Esophagus mucosa (tissue), 1 donor: ENCODE measurements around the gene SWI5. TPM values are rescaled to one million over a fixed set of nuclear protein-coding genes. Genes with fewer than 3 reads are reported as not detected.
"Not testable (repeated sequence)": the region's sequence is repeated elsewhere in the genome, so short reads cannot be mapped to it uniquely, and the experiment has no call there.

Experiments used
- ATAC-seq: fragments of 200-7000 bp; cut with Tn5 transposase; one replicate; pipeline ENCODE4 v1.9.1; 2020
- total RNA-seq: library from RNA; stranded (reverse); gene quantifications from one replicate; pipeline ENCODE4 v1.2.4, GENCODE V29; 2023
- donor health status: DM: yes; HTN: yes; CAD: no.

Gene SWI5
- total RNA-seq, 1 donor from 2014 or later: 24.8 TPM

DNA sequence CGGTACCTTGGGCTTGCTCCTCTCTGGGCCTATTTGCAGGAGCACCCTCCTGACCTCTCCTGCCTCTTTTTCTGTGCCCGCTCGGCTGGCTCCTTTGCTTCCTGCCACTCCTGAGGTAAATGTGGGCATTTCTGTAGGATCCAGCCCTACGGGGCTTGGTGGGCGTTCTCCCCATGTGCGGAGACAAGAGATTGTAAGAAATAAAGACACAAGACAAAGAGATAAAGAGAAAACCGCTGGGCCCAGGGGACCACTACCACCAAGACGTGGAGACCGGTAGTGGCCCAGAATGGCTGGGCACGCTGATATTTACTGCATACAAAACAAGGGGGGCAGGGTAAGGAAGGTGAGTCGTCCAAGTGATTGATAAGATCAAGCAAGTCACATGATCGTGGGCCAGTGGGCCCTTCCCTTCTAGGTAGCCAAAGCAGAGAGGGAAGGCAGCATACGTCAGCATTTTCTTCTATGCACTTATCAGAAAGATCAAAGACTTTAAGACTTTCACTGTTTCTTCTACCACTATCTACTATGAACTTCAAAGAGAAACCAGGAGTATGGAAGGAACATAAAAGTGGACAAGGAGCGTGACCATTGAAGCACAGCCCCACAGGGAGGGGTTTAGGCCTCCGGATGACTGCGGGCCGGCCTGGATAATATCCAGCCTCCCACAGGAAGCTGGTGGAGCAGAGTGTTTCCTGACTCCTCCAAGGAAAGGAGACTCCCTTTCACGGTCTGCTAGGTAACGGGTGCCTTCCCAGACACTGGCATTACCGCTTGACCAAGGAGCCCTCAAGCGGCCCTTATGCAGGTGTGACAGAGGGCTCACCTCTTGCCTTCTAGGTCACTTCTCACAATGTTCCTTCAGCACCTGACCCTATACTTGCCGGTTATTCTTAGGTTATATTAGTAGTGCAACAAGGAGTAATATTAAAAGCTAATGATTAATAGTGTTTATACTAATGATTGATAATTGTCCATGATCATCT is 3.3 kb downstream of the SWI5 start:
- ATAC-seq: not testable (repeated sequence)

DNA sequence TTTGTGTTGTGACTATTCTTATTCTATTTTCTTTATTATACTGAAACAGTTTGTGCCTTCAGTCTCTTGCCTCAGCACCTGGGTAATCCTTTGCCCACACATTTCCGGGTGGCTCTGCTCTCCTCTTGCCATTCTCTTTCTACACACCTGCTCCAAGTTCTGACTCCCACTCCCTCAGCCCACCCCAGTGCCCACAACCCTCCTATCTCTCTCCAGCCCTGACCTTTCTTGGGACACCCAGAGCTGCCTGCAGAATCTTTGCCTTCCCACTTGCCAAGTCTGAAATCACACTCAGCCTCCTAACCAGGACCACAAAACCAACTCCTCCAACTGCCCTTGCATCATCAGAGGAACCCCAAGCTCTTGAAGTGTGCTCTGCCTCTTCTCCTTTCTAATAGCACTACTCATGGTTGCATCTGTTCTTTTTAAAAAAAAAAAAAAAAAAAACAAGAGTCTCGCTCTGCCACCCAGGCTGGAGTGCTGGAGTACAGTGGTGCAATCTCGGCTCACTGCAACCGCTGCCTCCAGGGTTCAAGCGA is 4.1 kb downstream of the SWI5 start:
- ATAC-seq: no peak

DNA sequence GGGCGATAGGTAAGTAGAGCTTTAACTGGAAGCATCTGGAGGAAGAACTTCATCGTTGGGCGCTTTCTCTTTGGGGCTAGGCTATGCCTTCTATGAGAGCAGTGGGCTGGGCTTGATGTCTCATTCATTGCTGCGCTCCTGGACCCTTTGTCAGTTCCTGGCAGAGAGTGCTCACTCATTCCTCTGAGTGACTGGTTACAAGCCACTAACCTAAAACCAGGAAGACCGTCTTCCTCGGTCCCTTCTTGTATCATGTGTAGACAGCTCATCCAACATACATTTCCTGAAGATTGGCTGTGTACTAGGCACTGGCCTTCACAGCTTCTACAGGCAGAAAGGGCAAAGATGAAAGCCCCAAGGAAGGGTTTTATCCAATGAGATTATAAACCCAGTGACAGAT is 6.4 kb downstream of the SWI5 start:
- no peak for ATAC-seq

DNA sequence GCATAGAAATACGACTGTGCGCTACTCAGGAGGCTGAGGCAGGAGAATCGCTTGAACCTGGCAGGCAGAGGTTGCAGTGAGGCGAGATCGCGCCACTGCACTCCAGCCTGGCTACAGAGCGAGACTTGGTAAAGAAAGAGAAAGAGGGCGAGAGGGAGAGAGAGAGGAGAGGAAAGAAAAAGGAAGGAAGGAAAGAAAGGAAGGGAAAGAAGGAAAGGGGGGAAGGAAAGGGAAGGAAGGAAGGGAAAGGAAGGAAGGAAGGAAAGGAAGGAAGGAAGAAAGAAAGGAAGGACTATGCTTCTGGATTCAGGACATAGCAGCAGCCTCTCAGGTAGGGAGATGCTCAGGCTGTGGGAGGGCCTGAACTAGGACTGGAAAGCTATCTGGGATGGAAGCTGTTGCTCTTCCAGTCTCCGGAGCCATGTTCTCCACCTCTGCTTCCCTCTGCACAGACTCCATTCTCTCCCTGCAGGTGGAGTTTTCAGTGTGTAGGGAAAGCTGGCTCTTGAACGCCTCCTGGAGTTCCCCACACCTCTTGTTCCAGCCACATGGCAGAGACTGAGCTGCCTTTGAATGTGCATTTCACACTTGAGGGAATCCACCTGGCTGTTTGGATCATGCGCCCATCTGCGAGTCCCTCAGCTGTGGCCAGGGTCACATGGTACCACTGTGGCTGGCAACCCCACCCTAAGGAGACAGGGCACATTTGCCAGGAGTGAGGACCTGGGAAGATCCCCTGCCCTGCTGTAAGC is 9.1 kb downstream of the SWI5 start:
- ATAC-seq: peak; percentile 27

DNA sequence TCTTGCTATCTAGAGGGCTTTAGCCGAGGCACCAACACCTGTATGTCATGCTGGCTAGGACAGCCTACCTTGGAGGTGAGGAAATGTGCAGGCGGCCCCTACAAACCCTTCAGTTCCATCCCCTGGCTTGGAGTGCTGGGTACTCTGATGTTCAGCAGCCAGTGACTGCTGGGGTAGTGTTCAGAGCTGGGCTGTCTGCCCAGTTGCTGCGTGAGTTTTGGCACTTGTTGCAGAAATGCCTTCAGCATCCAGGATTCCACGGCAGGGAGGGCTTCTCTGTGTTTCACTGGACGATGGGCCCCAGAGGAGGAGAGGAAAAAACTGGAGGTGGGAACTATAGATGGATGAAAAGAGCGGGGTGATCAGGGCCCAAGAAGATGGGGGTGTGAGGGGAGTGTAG is 10.4 kb downstream of the SWI5 start:
- no peak for ATAC-seq

DNA sequence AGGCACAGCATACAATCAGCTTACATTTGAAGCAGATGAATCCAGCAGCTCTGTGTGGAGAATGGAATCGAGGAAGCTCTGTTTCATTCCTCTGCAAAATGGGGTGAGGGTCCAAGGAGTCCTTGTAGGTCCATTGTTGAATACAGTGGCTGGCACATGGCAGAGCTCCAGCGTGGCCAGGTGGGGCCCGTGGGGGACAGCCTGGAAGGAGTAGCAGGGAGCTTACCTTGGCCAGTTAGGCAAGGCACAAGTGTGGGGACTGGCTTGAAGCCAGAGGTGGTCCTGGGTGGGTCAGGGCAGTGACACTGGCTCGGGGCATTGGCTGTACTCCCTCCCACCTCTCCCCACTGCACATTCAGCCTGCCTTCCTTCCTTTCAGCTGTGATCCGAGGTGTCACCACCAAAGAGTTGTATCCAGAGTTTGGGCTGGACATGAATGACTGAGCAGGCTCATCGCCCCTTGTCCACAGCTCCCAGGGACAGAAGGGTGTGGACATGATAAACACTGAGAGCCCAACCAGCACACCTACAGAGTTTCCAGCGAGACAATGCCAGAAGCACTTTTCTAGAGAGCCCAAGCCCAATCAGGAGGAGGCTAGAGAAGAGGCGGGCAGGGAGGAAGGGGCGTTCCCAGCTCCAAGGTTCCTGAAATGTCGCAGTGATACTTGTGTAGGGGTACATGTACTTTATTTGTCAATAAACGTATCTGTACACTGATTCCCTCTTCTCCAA is 12.4 kb downstream of the SWI5 start:
- no peak for ATAC-seq

DNA sequence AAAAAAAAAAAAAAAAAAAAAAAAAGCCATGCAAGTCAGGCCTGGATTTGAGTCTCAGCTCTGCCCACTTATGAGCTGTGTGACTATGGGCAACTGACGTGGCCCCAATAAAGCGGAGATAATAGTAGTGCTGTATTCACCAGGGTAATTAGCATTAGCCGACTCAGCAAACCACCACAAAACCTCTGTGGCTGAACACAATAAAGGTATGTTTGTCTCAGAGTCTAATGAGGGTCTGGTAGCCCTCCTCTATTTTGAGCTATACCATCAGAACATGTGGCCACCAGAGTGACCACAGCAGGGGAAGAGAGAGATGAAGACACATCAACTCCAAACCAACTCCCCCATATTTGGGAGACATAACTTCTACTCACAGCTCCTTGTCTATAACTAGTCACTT is 15.9 kb downstream of the SWI5 start:
- ATAC-seq: no peak

DNA sequence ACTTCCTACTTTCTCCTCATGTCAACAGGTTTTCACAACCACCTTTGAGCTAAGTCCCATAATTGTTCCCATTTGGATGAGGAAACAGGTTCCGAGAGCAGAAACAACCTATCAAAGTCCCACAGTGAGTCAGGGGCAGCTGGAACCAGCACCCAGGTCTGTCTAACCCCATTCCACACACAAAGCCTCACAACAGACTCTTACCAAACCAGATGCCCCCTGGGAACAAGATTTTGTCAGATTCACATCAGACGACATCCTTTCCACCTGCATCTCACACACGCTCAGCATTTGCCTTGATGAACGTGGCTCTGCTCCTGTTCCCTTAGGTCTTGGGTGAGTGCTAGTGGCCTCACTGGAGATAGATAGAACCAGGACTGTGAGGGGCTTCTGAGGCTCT is 17.0 kb downstream of the SWI5 start:
- ATAC-seq: no peak

DNA sequence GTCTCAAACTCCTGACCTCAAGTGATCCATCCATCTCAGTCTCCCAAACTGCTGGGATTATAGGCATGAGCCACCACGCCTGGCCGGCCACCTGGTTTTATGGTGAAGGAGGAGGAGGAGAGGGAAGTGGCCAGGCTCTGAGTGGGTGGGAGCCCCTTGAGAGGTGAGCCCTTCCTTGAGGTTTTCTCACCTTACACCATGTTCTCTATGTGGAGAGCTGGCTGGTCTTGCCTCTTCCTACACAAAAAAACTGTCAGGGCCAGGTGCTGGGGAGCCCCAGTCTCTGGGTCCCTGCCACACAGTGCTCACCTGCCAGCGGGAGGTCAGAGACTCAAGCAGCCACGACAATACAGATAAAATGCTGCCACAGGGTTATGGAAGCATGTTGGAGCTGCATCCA is 18.1 kb downstream of the SWI5 start:
- no peak for ATAC-seq

DNA sequence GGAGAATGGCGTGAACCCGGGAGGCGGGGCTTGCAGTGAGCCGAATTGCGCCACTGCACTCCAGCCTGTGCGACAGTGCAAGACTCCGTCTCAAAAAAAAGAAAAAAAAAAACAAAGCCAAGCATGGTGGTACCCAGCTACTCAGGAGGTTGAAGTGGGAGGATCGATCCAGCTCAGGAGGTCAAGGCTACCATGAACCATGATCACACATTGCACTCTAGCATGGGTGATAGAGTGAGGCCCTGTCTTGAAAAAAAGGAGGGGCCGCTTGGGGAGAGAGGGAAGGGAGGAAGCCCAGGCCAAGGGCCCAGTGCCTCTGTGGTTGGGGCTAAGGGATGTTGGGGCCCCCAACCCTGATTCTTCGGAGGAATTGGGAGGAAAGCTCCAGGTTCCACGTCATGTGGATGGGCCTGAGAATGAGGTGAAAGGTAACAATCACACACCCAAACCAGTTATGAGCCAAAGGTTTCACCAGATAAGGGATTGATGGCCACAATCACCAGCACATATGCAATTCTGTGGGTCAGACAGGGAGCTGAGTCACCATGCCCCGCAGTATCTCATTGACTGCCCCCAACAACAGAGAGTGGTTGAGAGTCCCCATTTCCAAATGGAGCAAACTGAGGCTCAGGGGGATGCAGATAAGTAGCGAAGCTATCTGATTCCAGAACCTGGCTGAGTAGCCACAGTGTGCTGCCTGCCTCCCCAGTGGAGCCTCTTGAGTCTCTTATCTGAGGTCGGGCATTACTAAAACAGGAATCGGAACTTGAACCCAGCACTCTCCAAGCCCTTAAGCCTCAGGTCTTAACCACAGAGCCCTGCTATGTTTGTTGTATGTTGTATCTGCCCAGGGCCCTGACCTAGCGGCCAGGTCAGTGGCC is 20.5 kb downstream of the SWI5 start:
- no peak for ATAC-seq

DNA sequence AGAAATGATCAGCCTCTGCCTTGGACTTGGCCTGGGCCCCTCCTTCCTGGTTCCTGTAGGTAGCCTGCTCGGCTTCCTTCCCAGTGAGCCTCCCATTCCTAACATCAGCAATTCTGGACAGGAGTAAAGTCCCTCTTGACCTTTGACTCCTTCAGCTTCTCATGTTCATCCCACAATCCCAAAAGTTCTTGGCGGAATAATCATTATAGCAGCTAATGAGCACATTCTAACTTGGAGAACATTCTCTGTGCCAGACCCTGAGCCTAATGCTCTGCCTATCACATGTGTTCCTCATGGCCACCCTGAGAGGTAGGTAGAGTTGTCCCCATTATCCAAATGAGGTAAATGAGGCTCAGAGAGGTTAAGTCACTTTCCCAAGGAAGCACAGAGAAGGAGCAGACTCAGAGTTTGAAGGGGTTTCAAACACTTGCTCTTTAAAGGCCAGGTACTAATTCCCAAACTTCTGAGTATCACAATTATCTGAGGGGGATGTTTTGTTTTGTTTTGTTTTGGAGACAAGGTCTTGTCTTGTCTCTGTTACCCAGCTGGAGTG is 21.2 kb downstream of the SWI5 start:
- ATAC-seq: no peak

DNA sequence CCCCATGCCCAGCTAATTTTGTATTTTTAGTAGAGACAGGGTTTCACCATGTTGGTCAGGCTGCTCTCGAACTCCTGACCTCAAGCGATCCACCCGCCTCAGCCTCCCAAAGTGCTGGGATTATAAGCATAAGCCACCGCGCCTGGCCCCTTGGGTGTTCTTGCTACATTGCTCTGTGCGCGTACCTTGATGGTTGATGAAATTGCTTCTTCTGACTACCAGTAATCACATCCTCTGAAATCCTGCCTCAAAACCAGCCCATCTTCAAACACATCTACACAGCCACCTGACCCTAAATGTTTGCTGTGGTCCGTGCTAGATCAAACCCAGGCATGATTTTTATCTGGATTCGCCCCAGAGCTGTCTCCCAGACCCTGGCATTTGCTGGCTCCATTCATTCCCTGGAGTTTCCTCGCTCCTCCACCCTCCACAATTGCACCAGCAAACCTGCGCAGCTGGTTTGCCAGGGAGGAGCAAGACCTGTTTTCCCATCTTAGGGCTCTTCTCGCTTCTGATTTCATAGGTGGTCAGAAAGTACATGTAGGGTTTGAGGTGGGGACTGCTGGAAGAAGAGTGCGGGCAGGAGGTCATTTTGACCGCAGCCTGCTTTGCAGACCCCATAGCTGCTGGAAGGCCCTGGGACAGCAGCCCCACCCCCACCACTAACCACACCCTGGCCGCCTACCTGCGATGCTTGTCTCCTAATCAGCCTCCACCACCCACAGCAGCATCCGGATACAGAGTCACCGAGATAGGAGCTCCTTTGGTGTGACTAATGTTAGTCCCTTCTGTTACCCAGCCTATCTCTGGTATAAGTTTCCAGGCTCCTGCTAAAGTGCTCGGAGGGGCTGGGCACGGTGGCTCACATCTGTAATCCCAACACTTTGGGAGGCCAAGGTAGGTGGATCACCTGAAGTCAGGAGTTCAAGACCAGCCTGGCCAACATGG is 22.7 kb downstream of the SWI5 start:
- ATAC-seq: peak; percentile 74

DNA sequence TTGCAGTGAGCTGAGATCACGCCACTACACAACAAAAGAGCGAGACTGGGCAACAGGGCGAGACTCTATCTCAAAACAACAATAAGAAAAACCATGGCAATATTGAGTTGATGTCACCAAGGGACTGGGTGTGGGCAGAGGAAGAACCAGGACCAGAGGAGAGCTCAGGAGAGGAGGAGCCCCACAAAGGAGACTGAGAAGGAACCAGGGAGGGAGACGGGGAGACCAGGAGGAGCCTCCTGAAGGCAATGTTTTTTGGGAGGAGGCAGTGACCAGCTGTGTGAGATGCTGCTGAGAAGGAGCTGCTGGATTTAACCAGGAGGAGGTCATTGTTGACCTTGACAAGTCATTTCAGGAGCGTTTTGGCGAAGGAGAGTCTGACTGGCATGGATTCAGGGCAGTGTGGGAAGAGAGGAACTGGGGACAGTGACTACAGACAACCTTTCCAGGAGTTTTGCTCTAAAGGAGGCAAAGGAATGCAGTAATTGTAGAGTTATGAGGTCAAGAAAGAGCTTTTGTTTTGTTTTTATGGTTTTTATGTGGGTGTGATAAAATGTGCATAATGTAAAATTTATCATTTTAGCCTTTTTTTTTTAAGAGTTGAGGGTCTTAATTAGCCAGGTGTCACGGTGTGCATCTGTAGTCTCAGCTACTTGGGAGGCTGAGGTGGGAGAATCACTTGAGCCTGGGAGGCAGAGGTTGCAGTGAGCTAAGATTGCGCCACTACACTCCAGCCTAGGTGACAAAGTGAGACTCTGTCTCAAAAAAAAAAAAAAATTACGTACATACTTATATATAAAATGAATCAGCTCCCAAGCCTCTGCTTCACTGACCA is 28.3 kb downstream of the SWI5 start:
- no peak for ATAC-seq

DNA sequence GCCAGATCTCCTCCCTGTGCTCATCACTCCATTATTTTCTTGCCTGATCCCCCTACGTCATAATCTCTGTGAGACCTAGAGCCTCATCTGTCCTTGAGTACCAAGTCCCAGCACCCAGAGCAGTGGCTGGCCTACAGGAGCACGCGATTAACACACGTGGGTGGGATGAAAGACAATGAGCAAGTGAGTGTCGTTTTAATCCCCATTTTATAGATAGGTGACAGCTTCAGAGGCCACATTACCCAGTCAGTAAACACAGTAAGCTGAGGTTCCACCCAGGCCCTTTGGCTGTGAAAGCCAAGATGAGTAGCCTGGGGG is 28.9 kb downstream of the SWI5 start:
- ATAC-seq: peak; percentile 59

DNA sequence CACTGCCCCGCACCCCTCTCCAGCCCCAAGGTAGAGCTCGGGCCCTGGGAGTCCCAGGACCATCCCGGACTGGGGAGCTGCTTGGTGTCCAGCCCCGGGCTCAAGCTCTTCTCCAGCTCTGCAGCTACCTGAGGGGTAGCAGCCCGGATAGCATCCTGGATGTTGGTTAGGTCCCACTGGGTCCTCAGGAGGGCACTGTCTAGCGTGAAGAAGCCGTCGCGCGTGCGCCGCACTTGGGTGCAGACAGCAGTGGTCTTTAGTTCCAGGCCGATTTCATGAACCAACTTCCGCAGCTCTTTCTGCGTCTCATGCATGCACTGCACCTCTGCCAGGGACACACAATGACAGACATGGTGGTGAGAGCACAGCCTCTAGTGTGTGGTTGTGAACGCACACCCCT is 33.5 kb downstream of the SWI5 start:
- ATAC-seq: no peak

DNA sequence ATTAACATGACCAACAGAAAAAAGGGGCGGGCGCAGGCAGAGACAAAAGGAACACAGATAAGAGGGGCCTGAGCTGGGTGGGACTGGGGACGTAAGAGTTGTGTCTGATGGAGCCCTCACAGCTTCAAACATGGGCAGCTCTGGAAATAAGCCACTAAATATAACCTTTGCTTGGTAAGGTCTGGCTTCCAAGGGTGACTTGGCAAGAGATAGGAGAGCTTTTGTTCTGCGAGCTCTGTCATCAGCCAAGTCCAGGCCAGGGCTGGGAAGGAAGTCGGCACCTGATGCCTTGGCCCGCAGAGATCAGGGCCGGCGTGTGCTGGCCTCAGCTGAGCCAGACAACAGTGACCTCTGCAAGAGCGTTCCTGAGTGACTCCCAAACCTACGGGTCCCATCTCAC is 34.4 kb downstream of the SWI5 start:
- ATAC-seq: no peak

DNA sequence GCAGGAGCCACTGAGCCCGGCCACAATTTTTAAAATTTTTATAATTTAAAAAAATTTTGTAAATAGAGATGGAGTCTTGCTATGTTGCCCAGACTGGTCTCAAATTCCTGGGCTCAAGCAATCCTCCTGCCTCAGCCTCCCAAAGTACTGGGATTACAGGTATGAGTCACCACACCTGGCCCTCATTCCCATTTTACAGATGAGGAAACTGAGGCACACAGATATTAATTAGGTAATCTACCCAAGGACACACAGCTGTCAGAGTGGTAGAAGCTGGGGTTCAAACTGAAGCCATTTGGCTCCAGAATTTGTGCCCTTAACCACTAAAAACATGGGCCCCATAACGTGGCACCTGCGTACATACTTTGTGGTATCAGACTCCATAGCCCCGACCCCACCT is 38.6 kb downstream of the SWI5 start:
- ATAC-seq: no peak

DNA sequence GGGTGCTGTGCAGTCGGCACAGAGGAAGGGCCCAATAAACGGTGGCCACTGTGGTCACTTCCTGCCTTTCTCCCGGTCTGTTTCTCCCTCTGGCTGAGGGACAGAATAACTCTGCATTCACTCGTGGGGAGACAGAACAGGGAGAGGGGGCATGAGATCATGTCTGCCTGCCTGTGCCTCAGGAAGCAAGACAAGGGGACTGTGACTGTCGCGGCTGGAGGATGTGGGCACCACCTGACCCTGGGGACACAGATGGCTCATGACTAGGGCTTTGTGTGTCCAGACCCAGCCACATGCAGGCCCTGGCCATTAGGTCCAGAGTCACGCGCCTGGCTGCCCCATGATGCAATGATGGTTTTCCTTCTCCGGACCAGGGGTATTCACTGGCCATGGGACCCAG is 40.3 kb downstream of the SWI5 start:
- no peak for ATAC-seq

DNA sequence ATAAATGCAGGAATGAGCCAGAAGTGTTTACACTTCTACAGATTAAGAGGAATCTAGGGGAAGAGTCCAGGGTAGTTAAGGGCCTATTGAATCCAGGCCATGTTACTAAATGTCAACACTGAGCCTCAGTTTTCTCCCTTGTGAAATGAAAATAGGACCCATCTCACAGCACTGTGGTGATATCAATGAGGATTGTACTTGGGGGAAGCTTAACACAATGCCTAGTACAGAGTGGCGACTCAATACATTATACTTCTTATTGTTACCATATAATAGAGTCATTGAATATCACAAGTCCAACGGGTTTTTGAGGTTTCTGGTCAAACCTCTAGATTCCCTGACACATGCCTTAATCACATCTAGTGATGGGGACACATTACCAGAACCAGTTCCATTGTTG is 41.6 kb downstream of the SWI5 start:
- peak; percentile 59 for ATAC-seq

DNA sequence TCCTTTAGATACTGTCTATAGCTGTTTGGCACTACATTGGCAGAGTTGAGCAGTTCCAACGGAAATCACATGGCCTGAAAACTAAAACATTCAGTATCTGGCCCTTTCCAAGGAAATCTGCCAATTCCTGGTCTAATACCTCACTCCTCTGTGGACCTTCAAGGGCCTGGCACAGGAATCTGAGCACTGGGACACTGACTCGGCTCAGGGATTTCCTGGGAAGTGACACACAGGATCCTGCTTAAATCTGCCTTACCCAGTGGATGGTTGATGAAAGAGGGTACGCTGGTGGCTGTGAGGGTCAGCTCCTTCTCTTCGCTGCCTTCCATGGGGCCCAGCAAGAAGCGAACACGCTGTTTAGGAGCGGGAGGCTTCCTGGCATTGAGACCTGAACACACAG is 45.3 kb downstream of the SWI5 start:
- no peak for ATAC-seq
